NT2/D1 (cell line): ENCODE results near the gene TSSK2.

Experiments used
- SUZ12 ChIP-seq: IDR thresholded peaks from 2 replicates; pipeline ENCODE4 v1.6.1; 2011; ENCODE audit not compliant: insufficient read length, insufficient read depth; ENCODE audit errors: extremely low read depth
- YY1 ChIP-seq: IDR thresholded peaks from 2 replicates; pipeline ENCODE4 v1.6.1; 2011; ENCODE audit not compliant: insufficient read length, insufficient read depth
- ZNF274 ChIP-seq: IDR thresholded peaks from 2 replicates; pipeline ENCODE4 v1.6.1; 2011; ENCODE audit warnings: mild to moderate bottlenecking, low read depth, low read length

GRCh38 chr22:19128009-19128401 is 3.1 kb upstream of the TSSK2 start:
- no peak for TF ChIP-seq ZNF274
- TF ChIP-seq SUZ12 = no peak
- TF ChIP-seq YY1 = no peak
